ENCODE data around the gene CYLD. TPM values are rescaled to one million over a fixed set of nuclear protein-coding genes. Genes with fewer than 3 reads are reported as not detected.

The CYLD gene
- total RNA-seq, 1 experiment from 2014 or later = 11.9 TPM

- TF ChIP-seq, protein P1, sequence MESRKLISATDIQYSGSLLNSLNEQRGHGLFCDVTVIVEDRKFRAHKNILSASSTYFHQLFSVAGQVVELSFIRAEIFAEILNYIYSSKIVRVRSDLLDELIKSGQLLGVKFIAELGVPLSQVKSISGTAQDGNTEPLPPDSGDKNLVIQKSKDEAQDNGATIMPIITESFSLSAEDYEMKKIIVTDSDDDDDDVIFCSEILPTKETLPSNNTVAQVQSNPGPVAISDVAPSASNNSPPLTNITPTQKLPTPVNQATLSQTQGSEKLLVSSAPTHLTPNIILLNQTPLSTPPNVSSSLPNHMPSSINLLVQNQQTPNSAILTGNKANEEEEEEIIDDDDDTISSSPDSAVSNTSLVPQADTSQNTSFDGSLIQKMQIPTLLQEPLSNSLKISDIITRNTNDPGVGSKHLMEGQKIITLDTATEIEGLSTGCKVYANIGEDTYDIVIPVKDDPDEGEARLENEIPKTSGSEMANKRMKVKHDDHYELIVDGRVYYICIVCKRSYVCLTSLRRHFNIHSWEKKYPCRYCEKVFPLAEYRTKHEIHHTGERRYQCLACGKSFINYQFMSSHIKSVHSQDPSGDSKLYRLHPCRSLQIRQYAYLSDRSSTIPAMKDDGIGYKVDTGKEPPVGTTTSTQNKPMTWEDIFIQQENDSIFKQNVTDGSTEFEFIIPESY (IDR thresholded peaks at IDR 0.05; ENCODE audit: extremely low read depth, insufficient replicate concordance, low read length) = no peak
- TF ChIP-seq SIN3A (IDR thresholded peaks at IDR 0.05; ENCODE audit: low read depth) = no peak
Measured at GRCh38 chr16:50735629-50736122, 6.2 kb upstream of the CYLD start (continued).

DNA sequence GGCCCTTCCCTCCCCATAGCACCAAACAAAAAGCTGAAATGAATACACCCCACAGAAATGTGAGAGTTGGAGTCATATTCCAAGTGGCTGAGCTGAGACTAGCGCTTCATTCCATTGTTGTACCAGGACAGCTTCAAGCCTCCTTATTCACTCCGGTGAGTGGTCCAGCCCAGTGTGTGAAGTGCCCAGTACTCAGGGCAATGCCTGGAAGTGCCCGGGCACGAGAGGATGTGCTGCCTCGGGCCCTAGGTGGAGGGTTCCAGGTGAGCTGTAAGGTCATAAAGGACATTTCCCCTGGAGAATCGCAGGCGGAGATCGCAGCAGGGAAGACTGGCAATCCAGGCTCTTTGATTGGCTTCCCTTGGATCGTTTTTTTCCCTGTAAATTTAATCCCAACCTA lies 5.4 kb upstream of the CYLD start:
- Histone ChIP-seq H3K9me3 (ENCODE audit: control insufficient read depth in 1 of 2, insufficient read depth in 1 of 2, low read depth in 1 of 2, low read length in 2 of 2) (no peaks in the 10 kb centered on the region), H3K4me2 (ENCODE audit: low read length) (no peak overlapping the region), H3K4me1 (ENCODE audit: control insufficient read depth in 1 of 2, insufficient read depth in 2 of 2, low read length in 2 of 2) (peaks cover 2 to 7% of the 10 kb centered on the region in 2 experiments; a peak in 2 of 4 replicates), H4K20me1 (ENCODE audit: insufficient read depth) (no peaks in the 10 kb centered on the region), H3K36me3 (ENCODE audit: control insufficient read depth in 1 of 2, insufficient read depth in 2 of 2, low read length in 2 of 2) (no peaks in the 10 kb centered on the region), H3K9ac (ENCODE audit: low read length) (no peak overlapping the region), H2AFZ (ENCODE audit: low read depth, low read length, poor library complexity, severe bottlenecking) (no peak overlapping the region), H3K27me3 (ENCODE audit: insufficient read depth, low read length) (no peaks in the 10 kb centered on the region), H3K9me2 (ENCODE audit: insufficient read depth) (no peaks in the 10 kb centered on the region), H3K4me3 (replicated peaks in 1 of 2; ENCODE audit: low read depth in 1 of 2, low read length in 2 of 2) (no peak overlapping the region), H3K79me2 (ENCODE audit: insufficient read depth, low read length) (no peaks in the 10 kb centered on the region), H3K27ac (ENCODE audit: low read depth, low read length) (no peak overlapping the region)
- DNase-seq (ENCODE audit: low read depth, low spot score) (no peak), ATAC-seq (no peak)
- ChIA-PET CTCF (interaction anchor here (1.3 to 1.9 kb wide), 2 partner anchors 70 to 71 kb away, joined by 4 to 6 read pairs; no protein-coding TSS in a partner anchor), RAD21 (ENCODE audit: low non-redundant PET in 1 of 2, low total read pairs in 2 of 2, uncharacterized antibody in 2 of 2, unreplicated experiment in 2 of 2) (no interaction called here), POLR2A (no interaction called here)
- BruUV-seq (replicated peaks) = no TSS peak
- intact Hi-C loops (cut with micrococcal nuclease) = no loop called here
- TF ChIP-seq, protein P2, sequence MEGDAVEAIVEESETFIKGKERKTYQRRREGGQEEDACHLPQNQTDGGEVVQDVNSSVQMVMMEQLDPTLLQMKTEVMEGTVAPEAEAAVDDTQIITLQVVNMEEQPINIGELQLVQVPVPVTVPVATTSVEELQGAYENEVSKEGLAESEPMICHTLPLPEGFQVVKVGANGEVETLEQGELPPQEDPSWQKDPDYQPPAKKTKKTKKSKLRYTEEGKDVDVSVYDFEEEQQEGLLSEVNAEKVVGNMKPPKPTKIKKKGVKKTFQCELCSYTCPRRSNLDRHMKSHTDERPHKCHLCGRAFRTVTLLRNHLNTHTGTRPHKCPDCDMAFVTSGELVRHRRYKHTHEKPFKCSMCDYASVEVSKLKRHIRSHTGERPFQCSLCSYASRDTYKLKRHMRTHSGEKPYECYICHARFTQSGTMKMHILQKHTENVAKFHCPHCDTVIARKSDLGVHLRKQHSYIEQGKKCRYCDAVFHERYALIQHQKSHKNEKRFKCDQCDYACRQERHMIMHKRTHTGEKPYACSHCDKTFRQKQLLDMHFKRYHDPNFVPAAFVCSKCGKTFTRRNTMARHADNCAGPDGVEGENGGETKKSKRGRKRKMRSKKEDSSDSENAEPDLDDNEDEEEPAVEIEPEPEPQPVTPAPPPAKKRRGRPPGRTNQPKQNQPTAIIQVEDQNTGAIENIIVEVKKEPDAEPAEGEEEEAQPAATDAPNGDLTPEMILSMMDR (IDR thresholded peaks at IDR 0.05 in 2 of 3, conservative IDR thresholded peaks at IDR 0.05 in 1 of 3; ENCODE audit: borderline replicate concordance in 1 of 3, insufficient read depth in 1 of 3, low read depth in 2 of 3, low read length in 2 of 3) = no peak
- TF ChIP-seq RAD21 (IDR thresholded peaks at IDR 0.05; ENCODE audit: low read depth) (no peak), EGR1 (IDR thresholded peaks at IDR 0.05; ENCODE audit: low read depth) (no peak), SIN3A (IDR thresholded peaks at IDR 0.05; ENCODE audit: low read depth) (no peak), ZFX (IDR thresholded peaks at IDR 0.05) (no peak), YY1 (IDR thresholded peaks at IDR 0.05; ENCODE audit: extremely low read depth, insufficient replicate concordance, low read depth, low read length) (no peak), POLR2A (IDR thresholded peaks at IDR 0.05; ENCODE audit: borderline replicate concordance, extremely low read depth, insufficient read depth, insufficient read length) (no peak), CBX3 (IDR thresholded peaks at IDR 0.05; ENCODE audit: low read depth) (no peak), ELF1 (IDR thresholded peaks at IDR 0.05; ENCODE audit: borderline replicate concordance, low read depth) (no peak), CEBPB (IDR thresholded peaks at IDR 0.05; ENCODE audit: low read depth) (no peak), SP1 (IDR thresholded peaks at IDR 0.05; ENCODE audit: low read depth) (no peak), SRF (IDR thresholded peaks at IDR 0.05; ENCODE audit: low read depth) (no peak), EZH2 (IDR thresholded peaks at IDR 0.05) (no peak), TCF7L2 (IDR thresholded peaks at IDR 0.05; ENCODE audit: borderline replicate concordance, extremely low read depth, insufficient read depth, insufficient read length) (no peak)
- TF ChIP-seq, protein P1 (IDR thresholded peaks at IDR 0.05; ENCODE audit: extremely low read depth, insufficient replicate concordance, low read length) = no peak
- TF ChIP-seq, protein P3, sequence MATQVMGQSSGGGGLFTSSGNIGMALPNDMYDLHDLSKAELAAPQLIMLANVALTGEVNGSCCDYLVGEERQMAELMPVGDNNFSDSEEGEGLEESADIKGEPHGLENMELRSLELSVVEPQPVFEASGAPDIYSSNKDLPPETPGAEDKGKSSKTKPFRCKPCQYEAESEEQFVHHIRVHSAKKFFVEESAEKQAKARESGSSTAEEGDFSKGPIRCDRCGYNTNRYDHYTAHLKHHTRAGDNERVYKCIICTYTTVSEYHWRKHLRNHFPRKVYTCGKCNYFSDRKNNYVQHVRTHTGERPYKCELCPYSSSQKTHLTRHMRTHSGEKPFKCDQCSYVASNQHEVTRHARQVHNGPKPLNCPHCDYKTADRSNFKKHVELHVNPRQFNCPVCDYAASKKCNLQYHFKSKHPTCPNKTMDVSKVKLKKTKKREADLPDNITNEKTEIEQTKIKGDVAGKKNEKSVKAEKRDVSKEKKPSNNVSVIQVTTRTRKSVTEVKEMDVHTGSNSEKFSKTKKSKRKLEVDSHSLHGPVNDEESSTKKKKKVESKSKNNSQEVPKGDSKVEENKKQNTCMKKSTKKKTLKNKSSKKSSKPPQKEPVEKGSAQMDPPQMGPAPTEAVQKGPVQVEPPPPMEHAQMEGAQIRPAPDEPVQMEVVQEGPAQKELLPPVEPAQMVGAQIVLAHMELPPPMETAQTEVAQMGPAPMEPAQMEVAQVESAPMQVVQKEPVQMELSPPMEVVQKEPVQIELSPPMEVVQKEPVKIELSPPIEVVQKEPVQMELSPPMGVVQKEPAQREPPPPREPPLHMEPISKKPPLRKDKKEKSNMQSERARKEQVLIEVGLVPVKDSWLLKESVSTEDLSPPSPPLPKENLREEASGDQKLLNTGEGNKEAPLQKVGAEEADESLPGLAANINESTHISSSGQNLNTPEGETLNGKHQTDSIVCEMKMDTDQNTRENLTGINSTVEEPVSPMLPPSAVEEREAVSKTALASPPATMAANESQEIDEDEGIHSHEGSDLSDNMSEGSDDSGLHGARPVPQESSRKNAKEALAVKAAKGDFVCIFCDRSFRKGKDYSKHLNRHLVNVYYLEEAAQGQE (IDR thresholded peaks at IDR 0.05; ENCODE audit: low read depth) = no peak
